CD4-positive, alpha-beta T cell treated with Interleukin-4 for 1 hour (primary cell): Measurements from ENCODE around the gene PPM1D.
"Not testable (repeated sequence)": the region's sequence is repeated elsewhere in the genome, so short reads cannot be mapped to it uniquely, and the experiment has no call there.

ENCODE experiments used
- DNase-seq, 2 donors: peaks; one replicate each; pipeline ENCODE4 v3.0.0-alpha.2; 2020 to 2022

The PPM1D gene

DNA sequence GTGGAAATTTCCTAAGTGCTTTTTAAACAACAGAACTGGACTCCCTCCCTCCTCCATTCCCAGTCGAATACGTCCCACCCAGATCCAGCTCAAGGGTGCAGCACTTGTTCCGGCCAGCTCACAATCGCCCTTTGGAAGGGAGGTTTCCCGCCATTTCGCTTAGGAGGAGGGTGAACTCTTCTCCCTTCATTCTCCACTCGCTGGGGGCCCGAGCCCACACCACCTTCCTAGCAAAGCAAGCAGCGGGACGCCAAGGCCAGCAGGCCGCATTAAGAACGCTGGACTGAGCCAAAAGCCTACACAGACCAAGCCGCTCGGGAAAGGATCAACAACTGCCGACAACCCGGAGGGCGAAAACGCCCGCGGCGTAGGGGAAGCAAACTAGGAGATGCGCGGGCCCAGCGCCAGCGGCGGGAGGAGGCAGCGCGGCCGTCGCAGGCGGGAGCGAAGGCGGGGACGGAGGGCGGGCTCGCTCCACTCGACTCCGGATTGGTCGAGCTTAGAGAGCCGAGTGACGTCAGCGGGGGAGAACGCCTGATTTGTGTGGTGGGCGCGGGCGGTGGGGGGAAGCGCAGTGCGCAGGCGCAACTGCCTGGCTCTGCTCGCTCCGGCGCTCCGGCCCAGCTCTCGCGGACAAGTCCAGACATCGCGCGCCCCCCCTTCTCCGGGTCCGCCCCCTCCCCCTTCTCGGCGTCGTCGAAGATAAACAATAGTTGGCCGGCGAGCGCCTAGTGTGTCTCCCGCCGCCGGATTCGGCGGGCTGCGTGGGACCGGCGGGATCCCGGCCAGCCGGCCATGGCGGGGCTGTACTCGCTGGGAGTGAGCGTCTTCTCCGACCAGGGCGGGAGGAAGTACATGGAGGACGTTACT is at the start of gene PPM1D:
TSS of gene PPM1D (plus strand) at position 574 of the 870 bp plus-strand sequence. CDS start at position 796, 222 bp downstream.
- peak; percentile 97 to 98 for DNase-seq

DNA sequence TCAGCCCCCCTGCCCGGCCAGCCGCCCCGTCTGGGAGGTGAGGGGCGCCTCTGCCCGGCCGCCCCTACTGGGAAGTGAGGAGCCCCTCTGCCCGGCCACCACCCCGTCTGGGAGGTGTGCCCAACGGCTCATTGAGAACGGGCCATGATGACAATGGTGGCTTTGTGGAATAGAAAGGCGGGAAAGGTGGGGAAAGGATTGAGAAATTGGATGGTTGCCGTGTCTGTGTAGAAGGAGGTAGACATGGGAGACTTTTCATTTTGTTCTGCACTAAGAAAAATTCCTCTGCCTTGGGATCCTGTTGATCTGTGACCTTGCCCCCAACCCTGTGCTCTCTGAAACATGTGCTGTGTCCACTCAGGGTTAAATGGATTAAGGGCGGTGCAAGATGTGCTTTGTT is 47.7 kb upstream of the PPM1D start:
- DNase-seq: not testable (repeated sequence)

DNA sequence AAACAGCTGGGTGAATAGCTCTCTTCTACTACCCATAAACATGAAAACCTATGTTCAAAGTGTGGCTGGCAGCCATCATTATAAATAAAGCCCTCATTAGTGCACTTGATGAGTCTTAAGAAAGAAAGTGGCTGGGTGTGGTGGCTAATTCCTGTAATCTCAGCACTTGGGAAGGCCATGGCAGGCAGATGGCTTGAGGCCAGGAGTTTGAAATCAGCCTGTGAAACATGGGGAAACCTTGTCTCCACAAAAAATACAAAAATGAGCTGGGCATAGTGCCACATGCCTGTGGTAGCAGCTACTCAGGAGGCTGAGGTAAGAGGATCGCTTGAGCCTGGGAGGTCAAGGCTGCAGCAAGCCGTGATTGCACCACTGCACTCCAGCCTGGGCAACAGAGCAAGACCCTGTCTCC is 45.6 kb upstream of the PPM1D start:
- DNase-seq: no peak

DNA sequence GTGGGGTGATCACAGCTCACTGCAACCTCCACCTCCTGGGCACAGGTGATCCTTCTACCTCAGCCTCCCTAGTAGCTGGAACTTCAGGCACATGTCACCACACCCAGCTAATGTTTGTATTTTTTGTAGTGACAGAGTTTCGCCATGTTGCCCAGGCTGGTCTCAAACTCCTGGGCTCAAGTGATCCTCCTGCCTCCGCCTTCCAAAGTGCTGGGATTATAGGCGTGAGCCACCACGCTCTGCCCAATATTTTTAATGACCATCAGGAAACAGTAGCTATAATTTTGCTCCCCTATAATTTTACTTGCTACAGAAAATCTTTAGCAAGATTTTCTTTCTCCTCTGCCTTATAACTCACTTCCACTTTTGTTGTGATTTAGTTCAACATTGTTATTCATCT is 44.2 kb upstream of the PPM1D start:
- no peak for DNase-seq

DNA sequence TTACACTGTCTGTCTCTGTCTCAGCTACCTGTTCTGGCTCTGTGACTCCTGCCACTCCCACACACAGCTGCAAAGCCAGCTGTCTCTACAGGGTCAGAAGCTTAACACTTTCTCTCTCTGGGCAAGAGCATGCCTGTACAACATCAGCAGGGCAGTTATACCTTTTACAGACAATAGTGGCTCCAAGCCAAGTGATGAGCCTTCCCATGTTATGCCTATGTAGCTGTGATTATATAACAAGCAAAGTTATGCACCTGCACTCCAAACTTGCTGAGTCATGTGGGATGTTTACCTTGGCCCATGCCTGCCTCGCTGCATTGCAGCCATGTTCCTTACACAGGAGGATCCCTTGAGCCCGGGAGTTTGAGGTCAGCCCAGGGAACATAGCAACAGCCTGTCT is 42.2 kb upstream of the PPM1D start:
- peak in 1 of 2 donors; percentile 11 for DNase-seq

DNA sequence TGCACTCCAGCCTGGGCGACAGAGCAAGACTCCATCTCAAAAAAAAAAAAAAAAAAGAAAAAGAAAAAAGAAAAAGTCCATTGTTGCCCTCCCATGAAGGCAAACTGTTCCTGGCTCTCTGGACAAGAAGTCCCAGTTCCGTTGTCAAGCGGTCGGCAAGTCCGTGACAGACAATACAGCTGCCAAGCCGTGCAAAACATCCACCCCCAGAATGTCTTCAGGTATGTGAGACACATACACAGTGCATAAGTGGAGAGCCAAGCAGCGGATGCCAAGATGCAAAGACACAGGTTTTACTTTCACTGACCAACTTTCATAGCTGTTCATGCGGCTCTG is 40.4 kb upstream of the PPM1D start:
- no peak for DNase-seq

DNA sequence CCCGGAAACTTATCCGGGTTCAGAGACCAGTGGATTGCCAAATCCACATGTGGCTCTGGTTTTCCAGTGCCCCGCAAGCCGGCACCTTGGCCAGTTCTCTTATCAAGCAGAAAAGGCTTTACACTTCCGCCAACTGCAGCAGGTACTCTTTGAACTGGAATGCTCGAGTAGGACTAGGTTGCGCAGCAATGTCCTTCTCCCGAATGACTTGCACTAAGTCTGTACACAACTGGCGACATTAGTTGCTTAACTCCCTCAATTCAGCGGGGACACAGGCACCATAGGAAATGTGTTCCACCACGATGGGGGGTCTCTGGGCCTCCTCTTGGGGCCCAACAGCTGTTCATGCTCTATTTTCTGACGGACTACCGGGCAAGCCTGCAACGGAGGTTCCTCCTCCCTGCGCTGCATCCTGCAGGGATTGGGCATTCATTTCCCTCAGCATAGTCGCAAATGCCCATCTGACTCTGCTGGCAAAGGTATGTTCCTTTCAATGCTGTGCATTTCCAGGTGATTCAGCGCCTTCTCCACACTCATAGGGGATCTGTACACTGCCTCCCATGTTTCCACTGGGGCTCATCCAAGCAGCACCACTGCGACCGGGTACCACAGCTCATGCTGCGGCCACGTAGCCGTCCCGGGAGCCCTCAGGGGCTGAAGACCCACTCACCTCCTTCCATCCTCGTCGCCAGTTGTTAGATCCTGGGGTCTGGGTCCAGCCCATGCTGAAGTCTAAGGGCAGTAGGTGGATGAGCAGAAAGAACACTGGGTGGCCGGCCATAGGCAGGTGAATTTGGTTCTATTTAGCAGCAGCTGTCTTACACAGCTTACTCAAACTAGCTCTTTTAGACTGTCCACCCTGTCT is 39.8 kb upstream of the PPM1D start:
- no peak for DNase-seq

DNA sequence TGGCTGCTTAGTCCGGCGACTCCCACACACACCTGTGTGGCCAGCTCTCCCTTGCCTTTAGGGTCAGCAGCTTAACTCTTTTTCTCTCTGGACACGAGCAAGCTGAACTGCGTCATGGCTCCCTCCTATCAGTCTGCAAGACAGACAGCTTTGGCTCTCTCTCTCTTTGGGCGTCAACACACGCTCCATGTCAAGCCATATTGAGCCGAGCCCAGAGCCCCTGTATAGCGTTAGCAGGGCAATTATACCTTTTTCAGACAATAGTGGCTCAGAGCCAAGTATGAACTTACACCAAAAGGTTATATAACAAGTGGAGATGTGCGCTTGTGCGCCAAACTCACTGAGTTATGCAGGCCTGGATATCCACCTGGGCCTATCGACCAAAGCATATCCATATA is 39.1 kb upstream of the PPM1D start:
- DNase-seq: no peak

DNA sequence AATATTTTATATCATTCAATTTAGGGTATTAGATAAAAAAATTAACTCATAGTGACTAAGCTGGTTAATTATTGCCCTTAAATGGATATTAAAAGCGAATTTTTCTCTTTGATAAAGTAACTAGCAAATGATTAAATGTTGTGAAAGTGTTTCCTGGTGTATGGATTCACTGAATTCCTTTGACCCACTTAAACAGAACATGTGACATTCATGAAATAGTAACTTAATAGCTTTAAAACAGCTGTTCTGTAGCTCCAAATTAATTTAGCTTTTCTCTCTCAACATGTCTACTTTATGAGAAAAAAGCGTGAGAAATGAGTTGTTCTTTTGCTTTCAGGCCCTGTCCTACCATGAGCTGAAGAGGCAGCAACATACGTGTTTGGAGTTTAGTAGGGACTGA is 37.6 kb upstream of the PPM1D start:
- DNase-seq: no peak

DNA sequence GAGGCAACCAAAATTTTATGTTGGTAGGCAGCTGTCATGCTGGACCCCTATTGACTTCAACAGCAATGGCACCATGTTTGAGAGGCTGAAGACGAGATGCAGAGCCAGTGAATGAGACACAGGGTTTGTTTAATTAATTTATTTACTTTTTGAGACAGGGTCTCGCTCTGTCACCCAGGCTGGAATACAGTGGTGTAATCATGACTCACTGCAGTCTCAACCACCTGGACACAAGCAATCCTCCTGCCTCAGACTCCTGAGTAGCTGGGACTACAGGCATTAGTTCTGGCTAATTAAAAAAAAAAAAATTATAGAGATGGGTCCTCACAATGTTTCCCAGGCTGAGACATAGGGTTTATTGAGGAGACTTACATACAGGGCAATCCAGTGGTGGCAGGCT is 36.2 kb upstream of the PPM1D start:
- no peak for DNase-seq

DNA sequence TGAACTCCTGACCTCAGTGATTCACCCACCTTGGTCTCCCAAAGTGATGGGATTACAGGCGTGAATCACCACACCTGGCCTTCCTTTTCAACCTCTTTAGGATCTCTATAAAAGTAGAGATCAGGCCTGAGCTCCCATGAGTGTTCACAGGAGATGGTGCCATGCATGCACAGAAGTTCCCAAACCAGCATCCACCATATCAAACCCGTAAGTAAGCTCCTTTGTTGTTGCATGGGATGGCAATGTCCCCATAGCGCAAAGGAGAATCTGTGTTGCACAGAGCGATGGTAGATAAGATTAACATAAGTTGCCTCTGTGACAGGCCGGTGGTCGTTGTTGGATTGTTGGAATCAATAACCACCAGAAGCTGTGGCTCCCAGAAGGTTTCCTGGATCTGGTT is 34.8 kb upstream of the PPM1D start:
- no peak for DNase-seq

DNA sequence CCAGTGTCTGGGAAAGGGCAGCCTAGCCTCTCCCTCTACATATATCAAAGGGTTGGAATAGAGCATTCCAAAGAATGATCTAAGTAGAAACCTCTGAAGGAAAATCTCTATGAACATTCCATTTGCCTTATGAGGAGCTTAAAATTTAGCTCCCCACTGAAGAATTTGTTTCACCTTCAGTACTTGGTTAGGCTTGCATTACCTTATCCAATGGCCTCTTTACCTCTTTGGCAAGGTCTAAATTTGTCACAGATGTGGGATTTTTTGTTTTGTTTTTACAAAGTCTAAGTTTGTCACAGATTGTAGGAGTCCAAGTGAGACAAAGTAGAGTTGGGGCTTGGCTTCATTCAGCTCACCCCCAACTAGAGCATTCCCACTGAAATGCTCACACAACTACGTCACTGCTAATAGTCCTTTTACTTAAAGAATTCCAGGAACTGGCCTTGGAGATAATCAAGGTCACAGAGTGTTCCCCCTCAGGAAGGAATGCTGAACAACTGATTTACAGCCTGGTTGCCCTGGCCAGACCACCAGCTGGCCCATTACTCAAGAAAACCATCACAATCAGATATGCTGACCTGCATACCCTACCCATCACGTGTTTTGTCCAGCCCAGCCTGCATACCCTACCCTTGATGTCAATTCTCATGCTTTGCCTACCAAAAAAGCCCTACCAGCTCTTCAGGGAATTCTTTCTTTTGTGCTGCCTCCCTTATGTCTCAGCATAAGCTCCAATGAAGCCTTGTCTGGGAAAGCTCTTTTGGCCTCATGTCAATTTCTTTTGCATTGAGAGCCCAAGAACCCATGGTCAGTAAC is 26.5 kb upstream of the PPM1D start:
- no peak for DNase-seq

DNA sequence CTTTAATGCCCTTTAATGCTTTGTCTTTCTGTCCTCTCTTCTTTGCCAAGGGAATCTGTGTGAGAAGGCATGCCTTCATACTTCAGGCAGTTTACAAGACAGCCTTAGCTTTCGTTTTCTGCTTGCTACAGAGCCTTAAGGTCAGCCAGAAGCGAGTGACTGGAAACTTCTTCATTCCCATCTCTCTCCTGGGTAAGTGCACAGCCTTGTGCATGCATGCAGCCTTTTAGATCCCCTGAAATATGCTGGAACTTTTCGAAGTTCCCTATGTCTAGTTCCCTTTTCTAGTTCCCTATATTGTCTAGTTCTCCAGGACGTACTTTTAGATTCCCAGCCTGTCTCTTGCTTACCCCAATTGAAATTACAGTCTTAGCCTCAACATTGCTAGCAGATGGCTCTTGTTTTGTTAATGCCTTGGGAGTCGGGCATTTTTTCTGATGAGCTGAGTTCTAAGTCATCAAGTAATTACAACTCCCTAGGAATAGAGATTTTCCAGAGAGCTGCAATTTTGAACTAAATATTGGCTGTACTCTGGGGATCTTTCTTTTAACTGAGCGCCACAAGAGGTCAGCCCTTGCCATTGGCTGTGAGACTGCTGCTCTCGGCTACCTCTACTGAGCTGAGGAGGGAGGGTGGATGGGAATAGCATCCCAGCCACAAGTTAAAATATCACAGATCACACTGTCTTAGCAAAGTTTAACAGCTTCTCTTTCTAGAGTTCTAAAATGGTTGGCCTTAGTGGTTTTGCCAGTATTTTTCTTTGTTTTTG is 22.7 kb upstream of the PPM1D start:
- DNase-seq: peak in 1 of 2 donors; percentile 5

DNA sequence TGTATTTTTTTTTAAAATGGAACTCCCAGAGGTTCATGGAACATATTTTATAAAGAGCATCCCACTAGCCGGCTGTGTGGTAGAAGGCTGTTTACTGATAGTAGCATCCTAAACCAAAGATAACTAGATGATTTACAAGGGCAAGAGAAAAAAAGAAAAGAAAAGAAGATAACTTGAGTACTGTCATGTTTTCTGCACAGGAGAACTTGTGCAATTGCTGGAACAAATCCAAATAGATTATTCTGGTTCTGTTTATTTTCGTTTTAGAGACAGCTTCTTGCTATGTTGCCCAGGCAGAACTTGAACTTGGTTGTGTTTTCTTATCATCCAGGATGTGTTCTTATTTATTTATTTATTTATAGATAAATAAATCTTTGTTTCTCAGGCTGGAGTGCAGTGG is 20.9 kb upstream of the PPM1D start:
- DNase-seq: no peak

DNA sequence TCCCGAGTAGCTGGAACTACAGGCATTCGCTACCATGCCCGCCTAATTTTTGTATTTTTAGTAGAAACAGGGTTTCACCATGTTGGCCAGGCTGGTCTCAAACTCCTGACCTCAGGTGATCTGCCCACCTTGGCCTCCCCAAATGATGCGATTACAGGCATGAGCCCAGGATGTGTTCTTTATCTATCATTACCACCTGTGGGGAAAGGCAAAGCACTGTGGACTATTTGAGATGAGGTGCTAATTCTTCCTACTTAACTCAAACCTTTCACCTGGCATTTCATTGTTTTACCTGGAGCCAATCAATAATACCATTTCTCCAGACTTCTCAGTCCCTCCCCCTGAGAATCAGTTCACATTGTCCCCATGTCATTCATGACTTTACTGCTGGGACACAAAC is 20.4 kb upstream of the PPM1D start:
- no peak for DNase-seq

DNA sequence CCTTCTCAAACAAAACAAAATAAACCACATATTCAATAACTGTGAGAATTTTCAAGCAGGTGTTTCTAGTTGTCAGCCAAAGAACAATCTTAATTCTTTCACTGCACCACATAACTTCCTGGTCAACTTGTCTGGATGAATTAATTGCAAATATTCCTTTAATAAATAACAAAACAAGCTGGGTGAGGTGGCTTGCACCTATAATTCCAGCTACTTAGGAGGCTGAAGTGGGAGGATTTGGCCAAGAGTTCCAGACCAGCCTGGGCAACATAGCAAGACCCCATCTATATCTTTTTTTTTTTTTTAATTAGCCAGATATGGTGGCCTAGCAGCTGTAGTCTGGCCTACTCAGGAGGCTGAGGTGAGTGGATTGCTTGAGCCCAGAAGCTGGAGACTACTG is 17.0 kb upstream of the PPM1D start:
- DNase-seq: no peak

DNA sequence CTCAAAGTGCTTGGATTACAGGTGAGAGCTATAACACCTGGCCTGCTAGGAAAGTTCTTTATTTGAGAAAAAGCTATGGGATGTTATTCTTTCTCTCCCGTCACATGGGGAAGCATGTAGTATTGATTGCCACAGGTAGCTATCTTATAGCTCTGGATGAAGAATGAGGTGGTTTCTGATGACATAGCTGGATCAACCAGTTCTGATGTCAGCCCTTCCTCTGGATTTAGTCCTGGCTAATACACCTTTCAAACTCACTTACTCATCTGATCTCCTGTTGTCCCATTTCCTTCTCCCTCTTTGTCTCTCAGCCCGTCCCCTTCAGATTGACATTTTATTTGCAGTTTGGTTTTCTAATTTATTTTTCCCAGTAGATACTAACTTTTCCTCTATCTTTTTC is 14.1 kb upstream of the PPM1D start:
- DNase-seq: no peak

DNA sequence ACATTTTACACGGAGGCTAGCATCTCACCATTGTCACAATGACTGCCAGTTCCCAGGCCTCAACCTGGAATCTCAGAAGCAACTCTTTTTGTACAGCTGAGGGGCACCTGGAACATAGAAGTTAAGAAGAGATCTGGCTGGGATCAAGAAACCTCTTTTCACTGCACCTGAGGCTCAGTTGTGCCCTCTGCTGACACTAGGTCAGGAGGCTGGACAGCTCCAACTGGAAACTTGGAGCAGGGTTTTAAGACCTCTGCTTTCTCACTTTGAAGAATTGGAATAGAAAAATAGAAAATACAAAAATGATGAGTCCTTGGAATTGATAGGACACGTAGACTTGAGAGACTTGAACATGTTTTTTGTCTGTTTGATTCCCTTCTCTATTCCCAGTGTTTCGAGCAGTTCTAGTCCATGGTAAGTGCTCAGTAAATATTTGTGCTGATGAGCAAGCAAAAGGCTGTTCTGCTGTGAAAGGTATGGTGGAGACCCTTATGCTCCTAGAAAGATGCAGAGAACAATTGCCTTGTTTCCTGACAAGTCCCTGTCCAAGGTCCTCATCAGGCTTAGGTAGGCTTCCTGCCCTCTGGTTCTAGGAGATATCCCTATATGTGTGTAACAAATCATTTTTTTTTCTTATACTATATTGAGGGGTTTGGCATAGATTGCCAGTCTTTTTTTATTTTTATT is 13.6 kb upstream of the PPM1D start:
- DNase-seq: no peak

DNA sequence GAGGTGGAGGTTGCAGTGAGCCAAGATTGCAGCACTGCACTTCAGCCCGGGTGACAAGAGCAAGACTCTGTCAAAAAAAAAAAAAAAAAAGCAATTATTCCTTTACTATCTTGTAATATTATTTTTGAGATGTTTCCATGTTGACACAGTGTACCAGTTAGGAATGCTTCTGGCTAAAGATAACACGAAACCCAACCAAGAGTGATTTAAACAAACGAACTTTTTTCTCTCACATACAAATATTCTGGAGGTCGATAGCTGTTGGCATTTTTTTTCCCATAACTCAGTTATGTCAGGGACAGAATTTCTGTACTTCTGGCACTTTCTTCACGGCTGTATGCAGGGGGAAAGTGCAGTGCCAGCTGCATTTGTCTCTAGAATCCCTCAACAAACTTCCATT is 9.9 kb upstream of the PPM1D start:
- DNase-seq: no peak

DNA sequence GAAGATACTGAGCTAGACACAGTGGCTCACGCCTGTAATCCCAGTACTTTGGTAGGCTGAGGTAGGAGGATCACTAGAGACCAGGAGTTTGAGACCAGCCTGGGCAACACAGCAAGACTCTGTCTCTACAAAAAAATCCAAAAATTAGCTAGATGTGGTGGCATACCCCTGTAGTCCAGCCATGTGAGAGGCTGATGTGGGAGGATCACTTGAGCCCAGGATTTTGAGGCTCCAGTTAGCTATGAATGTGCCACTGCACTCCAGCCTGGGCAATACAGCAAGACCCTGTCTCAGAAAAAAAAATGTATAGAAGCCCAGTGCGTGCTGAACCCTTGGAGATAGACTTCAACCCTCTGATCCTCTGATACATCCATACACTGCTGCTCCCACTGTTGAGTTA is 7.2 kb upstream of the PPM1D start:
- DNase-seq: no peak

DNA sequence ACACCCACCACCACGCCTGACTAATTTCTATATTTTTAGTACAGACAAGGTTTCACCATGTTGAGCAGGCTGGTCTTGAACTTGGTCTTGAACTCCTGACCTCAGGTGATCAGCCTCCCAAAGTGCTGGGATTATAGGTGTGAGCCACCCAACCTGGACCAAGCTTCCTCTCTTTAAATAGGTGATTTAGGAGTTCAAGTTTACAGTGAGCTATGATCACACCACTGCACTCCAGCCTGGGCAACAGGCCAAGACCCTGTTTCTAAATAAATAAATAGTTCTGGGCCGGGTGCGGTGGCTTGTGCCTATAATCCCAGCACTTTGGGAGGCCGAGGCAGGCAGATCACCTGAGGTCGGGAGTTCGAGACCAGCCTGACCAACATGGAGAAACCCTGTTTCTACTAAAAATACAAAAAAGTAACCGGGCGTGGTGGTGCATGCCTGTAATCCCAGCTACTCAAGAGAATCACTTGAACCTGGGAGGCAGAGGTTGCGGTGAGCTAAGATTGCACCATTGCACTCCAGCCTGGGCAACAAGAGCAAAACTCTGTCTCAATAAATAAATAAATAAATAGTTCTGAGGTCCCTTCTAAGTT is 6.5 kb upstream of the PPM1D start:
- not testable (repeated sequence) for DNase-seq
